Measurements from ENCODE around the gene CSTPP1.

Gene CSTPP1

DNA sequence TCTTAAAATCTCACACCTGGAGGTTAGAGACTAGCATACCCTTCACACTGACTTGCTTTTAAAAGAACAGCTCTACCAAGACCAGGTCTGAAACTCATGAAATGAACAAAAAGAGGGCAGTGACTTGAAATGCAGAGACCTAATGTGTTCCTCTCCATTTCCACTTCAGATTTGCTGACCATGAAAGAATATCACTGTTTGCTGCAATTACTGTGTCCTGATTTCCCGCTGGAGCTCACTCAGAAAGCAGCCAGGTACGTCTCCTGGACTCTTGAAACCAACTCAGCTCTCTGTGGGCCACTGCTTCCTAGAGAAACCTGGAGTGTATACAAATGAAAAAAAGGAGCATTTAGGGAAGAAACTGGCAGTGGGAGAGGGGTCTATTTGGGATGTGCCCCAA lies 200.9 kb downstream of the CSTPP1 start:
- Histone ChIP-seq H3K36me3 (ENCODE audit: control insufficient read depth in 1 of 2, insufficient read depth in 2 of 2, low read length in 2 of 2) (peaks cover 9 to 12% of the 10 kb centered on the region in 2 donors), H3K9me3 (ENCODE audit: control insufficient read depth in 1 of 2, low read length in 2 of 2) (no peaks in the 10 kb centered on the region), H3K4me1 (ENCODE audit: control insufficient read depth in 1 of 2, insufficient read depth in 2 of 2, low read length in 2 of 2) (no peaks in the 10 kb centered on the region), H3K27me3 (ENCODE audit: low read depth, low read length) (no peaks in the 10 kb centered on the region), H3K27ac (ENCODE audit: low read length) (no peak overlapping the region), H3K4me3 (ENCODE audit: low read depth in 1 of 2, low read length in 2 of 2) (no peak overlapping the region)

DNA sequence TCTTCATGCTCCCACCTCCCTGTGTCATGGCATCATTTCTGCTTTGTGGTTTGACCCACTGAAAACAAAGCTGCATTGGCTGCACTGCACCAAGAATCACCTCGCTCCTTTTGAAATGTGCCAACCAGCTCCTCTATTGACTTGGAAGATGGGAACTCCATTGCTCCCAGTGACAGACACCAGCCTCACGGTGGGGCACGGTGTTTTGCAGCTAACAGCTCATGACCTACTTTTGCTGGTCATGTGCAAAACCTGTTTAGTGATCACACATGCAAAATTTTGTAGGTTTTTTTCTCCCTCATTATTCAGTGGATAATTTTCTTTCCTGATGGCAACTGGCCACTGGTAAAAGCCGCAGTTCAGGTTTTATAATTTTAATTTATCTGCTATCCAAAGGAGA lies 203.3 kb downstream of the CSTPP1 start:
- Histone ChIP-seq H3K27ac (ENCODE audit: low read length) (no peak overlapping the region), H3K27me3 (ENCODE audit: low read depth, low read length) (no peaks in the 10 kb centered on the region), H3K4me1 (ENCODE audit: control insufficient read depth in 1 of 2, insufficient read depth in 2 of 2, low read length in 2 of 2) (peaks cover 0 to 11% of the 10 kb centered on the region in 2 donors), H3K4me3 (ENCODE audit: low read depth in 1 of 2, low read length in 2 of 2) (no peak overlapping the region), H3K9me3 (ENCODE audit: control insufficient read depth in 1 of 2, low read length in 2 of 2) (no peaks in the 10 kb centered on the region), H3K36me3 (ENCODE audit: control insufficient read depth in 1 of 2, insufficient read depth in 2 of 2, low read length in 2 of 2) (peaks cover 9 to 12% of the 10 kb centered on the region in 2 donors)

DNA sequence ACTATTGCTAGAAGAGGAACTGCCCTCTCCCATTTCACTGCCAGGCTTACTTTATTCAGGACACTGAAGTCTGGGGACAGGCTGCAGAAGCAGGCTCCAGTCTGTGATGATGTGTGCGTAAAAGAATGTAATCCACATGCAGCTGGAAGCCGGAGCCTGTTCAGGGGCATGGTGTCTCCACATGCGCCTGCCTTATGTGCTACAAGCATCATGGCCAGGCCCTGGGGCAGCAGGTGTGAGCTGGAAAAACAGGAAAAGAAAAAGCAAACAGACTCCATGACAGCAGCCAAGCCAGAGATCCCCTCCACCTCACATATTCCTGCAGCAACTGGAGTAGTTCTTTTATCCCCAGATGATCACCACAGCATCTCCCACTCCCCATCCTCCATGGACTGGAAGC lies 206.8 kb downstream of the CSTPP1 start:
- Histone ChIP-seq H3K4me3 (ENCODE audit: low read depth in 1 of 2, low read length in 2 of 2) (no peak overlapping the region), H3K27ac (ENCODE audit: low read length) (no peak overlapping the region), H3K9me3 (ENCODE audit: control insufficient read depth in 1 of 2, low read length in 2 of 2) (no peaks in the 10 kb centered on the region)

DNA sequence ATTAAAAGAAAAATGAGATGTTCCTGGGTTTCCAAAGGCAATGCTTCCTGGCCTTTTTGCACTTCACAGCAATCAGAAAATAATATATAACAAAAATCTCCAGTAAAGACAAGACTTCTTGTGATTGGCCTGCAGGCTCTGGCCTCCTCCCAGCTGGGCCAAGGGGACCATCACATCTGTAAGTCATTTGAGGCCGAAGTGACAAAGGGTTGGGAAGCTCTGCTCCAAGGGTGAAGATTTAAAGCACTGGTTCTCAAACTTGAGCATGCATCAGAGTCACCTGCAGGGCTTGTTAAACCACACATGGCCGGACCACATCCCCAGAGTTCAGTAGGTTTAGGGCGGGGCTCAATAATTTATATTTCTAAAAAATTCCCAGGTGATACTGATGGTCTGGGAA lies 208.0 kb downstream of the CSTPP1 start:
- Histone ChIP-seq H3K36me3 (ENCODE audit: control insufficient read depth in 1 of 2, insufficient read depth in 2 of 2, low read length in 2 of 2) (no peaks in the 10 kb centered on the region), H3K9me3 (ENCODE audit: control insufficient read depth in 1 of 2, low read length in 2 of 2) (no peaks in the 10 kb centered on the region), H3K27me3 (ENCODE audit: low read depth, low read length) (no peaks in the 10 kb centered on the region), H3K27ac (ENCODE audit: low read length) (no peak overlapping the region), H3K4me1 (ENCODE audit: control insufficient read depth in 1 of 2, insufficient read depth in 2 of 2, low read length in 2 of 2) (peaks cover 9 to 20% of the 10 kb centered on the region in 2 donors), H3K4me3 (ENCODE audit: low read depth in 1 of 2, low read length in 2 of 2) (no peak overlapping the region)

More for the DNA sequence above, 206.8 kb downstream of the CSTPP1 start:
- Histone ChIP-seq H3K27me3 (ENCODE audit: low read depth, low read length) (no peaks in the 10 kb centered on the region), H3K36me3 (ENCODE audit: control insufficient read depth in 1 of 2, insufficient read depth in 2 of 2, low read length in 2 of 2) (peaks cover 0 to under 1% of the 10 kb centered on the region in 2 donors), H3K4me1 (ENCODE audit: control insufficient read depth in 1 of 2, insufficient read depth in 2 of 2, low read length in 2 of 2) (peaks cover 0 to 11% of the 10 kb centered on the region in 2 donors)

DNA sequence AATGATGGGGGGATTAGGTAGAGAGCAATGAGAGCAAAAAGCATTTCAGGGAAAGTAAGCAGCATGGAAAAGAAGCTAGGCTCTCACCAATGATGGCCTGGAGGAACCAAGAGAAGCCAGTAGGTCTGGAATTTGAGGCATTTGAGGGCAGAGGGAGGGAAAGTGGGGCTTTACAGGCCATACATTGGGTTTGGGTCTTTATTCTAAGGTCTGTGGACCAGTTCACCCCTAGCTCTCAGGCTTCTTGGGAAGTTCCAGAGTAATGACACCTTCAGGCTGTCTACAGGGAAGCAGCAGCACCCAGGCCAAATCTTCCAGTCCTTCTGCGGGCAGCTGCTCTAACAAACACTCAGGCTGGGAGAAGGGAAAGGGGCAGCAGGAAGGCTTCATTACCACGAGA lies 210.7 kb downstream of the CSTPP1 start:
- Histone ChIP-seq H3K9me3 (ENCODE audit: control insufficient read depth in 1 of 2, low read length in 2 of 2) (no peaks in the 10 kb centered on the region), H3K36me3 (ENCODE audit: control insufficient read depth in 1 of 2, insufficient read depth in 2 of 2, low read length in 2 of 2) (no peaks in the 10 kb centered on the region), H3K4me1 (ENCODE audit: control insufficient read depth in 1 of 2, insufficient read depth in 2 of 2, low read length in 2 of 2) (peaks cover 11 to 20% of the 10 kb centered on the region in 2 donors), H3K27ac (ENCODE audit: low read length) (no peak overlapping the region), H3K4me3 (ENCODE audit: low read depth in 1 of 2, low read length in 2 of 2) (no peak overlapping the region), H3K27me3 (ENCODE audit: low read depth, low read length) (no peaks in the 10 kb centered on the region)

DNA sequence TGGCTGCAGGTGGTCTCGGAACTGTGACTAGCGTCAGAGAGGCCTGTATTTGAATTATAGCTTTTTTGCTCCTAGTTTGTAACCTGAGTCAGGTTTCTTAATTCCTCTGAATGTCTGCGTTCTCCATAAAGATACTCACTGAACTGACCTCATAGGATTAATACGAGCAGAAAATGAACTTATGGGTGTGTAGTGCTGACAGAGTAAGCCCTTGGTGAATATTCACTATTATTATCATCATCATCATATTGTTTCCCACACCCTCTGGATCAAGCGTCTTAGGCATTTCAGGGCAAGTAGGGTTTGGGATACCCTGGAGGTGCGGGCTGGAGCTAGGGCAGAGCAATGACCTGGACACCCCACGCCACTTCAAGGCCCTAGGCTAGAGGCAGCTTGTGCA lies 211.1 kb downstream of the CSTPP1 start:
- Histone ChIP-seq H3K4me3 (ENCODE audit: low read depth in 1 of 2, low read length in 2 of 2) (no peak overlapping the region), H3K9me3 (ENCODE audit: control insufficient read depth in 1 of 2, low read length in 2 of 2) (no peaks in the 10 kb centered on the region), H3K27ac (ENCODE audit: low read length) (no peak overlapping the region), H3K27me3 (ENCODE audit: low read depth, low read length) (no peaks in the 10 kb centered on the region), H3K4me1 (ENCODE audit: control insufficient read depth in 1 of 2, insufficient read depth in 2 of 2, low read length in 2 of 2) (peaks cover 11 to 21% of the 10 kb centered on the region in 2 donors), H3K36me3 (ENCODE audit: control insufficient read depth in 1 of 2, insufficient read depth in 2 of 2, low read length in 2 of 2) (no peaks in the 10 kb centered on the region)

DNA sequence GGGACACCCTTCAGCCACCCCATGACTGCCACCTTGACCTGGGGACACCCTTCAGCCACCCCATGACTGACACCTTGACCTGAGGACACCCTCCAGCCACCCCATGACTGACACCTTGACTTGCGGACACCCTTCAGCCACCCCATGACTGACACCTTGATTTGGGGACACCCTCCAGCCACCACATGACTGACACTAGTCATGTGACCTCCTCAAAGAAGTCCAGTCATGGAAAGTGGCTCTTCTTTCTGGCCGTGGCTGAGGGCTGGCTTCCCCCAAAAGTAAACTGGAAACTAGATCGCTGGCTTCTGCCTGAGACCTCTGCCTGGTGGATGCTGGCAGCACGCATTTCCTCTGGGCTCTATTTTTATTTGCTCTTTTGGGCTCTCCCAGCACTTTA lies 211.7 kb downstream of the CSTPP1 start:
- H3K9me3 ChIP-seq (ENCODE audit: control insufficient read depth in 1 of 2, low read length in 2 of 2), result no peaks in the 10 kb centered on the region
- H3K27me3 ChIP-seq (ENCODE audit: low read depth, low read length), result no peaks in the 10 kb centered on the region
- peaks cover 16 to 21% of the 10 kb centered on the region in 2 donors for H3K4me1 ChIP-seq (ENCODE audit: control insufficient read depth in 1 of 2, insufficient read depth in 2 of 2, low read length in 2 of 2)
- no peak overlapping the region for H3K4me3 ChIP-seq (ENCODE audit: low read depth in 1 of 2, low read length in 2 of 2)
- H3K36me3 ChIP-seq (ENCODE audit: control insufficient read depth in 1 of 2, insufficient read depth in 2 of 2, low read length in 2 of 2), result no peaks in the 10 kb centered on the region
- no peak overlapping the region for H3K27ac ChIP-seq (ENCODE audit: low read length)

DNA sequence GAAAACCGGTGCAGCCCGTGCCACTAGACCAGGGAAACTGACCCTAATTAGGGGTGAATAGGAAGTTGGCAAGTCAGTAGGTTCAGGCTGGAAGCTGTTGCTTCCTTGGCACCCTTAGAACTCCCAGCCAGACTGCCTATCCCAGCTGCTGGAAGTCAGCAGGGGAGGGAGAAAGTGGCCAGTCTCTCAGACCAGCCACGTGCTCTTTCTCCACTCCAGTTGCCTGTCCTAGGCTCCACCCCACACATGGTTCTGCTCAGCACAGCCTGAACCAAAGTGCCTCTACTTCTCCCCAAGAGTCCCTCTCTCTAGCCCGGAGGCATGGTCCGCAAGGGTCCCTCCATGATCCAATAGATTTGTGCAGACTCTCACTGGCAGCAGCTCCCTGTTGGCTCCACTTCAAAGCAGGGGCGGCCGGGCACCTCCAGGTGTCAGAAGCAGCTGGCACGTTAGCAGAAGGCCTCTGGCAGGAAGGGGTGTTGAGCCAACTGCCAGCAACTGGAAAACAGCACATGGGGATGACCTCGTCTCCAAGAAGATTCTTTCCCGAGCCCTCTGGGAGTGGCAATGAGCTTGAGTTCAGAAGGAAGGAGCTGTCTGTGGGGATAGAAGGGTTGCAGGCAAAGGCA lies 212.5 kb downstream of the CSTPP1 start:
- Histone ChIP-seq H3K36me3 (ENCODE audit: control insufficient read depth in 1 of 2, insufficient read depth in 2 of 2, low read length in 2 of 2) (no peaks in the 10 kb centered on the region), H3K27ac (ENCODE audit: low read length) (no peak overlapping the region), H3K4me1 (ENCODE audit: control insufficient read depth in 1 of 2, insufficient read depth in 2 of 2, low read length in 2 of 2) (peaks cover 16 to 19% of the 10 kb centered on the region in 2 donors), H3K9me3 (ENCODE audit: control insufficient read depth in 1 of 2, low read length in 2 of 2) (no peaks in the 10 kb centered on the region), H3K27me3 (ENCODE audit: low read depth, low read length) (no peaks in the 10 kb centered on the region), H3K4me3 (ENCODE audit: low read depth in 1 of 2, low read length in 2 of 2) (no peak overlapping the region)

DNA sequence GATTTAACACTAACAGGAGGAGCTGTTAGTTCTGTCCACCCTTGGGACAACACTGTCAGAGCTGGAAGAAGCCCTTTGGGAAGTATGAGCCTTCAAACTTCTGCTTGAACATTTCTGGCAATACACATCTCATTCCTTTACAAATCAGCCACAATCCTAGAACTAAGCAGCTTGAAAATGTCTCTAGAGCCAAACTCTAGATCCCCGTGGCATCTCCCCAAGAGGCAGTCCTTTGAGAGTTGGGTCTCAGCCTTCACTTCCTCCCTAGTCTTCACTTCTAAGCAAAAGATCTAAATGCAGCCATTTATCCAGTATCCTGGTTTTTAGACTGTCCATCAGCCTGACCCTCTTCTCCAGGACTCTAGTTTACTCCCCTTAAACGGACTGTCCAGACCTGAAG lies 213.2 kb downstream of the CSTPP1 start:
- Histone ChIP-seq H3K27me3 (ENCODE audit: low read depth, low read length) (no peaks in the 10 kb centered on the region), H3K36me3 (ENCODE audit: control insufficient read depth in 1 of 2, insufficient read depth in 2 of 2, low read length in 2 of 2) (no peaks in the 10 kb centered on the region), H3K4me1 (ENCODE audit: control insufficient read depth in 1 of 2, insufficient read depth in 2 of 2, low read length in 2 of 2) (peaks cover 16 to 19% of the 10 kb centered on the region in 2 donors), H3K4me3 (ENCODE audit: low read depth in 1 of 2, low read length in 2 of 2) (no peak overlapping the region), H3K9me3 (ENCODE audit: control insufficient read depth in 1 of 2, low read length in 2 of 2) (no peaks in the 10 kb centered on the region), H3K27ac (ENCODE audit: low read length) (no peak overlapping the region)

DNA sequence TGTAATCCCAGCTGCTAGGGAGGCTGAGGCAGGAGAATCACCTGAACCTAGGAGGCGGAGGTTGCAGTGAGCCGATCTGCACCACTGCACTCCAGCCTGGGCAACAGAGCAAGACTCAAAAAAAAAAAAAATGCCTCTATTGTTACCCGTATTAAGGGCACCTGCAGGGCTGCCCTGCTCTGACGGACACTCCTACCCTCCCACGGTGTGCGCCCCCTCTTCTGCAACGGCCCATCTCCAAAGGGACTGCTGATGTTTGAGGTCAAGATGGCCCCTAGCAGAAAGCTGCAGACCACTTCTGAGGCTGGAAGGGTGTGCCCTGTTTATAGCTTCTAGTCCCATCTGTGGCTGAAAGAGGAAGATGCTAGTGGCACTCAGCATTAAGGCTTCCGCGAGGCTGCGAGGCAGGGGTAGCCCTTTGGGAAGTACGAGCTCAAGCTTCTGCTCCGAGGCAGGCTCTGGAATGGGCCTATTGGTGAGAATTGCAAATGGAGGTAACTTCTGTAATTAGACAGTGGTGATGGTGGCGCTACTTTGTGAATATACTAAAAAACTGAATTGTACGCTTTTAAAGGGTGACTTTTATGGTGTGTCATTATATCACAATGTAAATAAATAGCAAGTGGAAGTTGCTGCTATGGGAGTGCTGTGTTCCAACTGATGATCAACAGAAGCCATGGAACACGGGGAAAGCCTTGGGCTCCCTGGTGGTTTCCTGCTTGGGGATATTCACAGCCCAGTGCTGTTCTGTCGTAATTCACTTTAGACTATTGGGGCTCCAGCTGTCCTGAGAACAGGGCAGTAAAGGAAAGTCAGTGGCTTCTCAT lies 215.8 kb downstream of the CSTPP1 start:
- no peaks in the 10 kb centered on the region for H3K9me3 ChIP-seq (ENCODE audit: control insufficient read depth in 1 of 2, low read length in 2 of 2)
- no peak overlapping the region for H3K4me3 ChIP-seq (ENCODE audit: low read depth in 1 of 2, low read length in 2 of 2)
- H3K27ac ChIP-seq (ENCODE audit: low read length), result no peak overlapping the region
- no peaks in the 10 kb centered on the region for H3K27me3 ChIP-seq (ENCODE audit: low read depth, low read length)
- H3K4me1 ChIP-seq (ENCODE audit: control insufficient read depth in 1 of 2, insufficient read depth in 2 of 2, low read length in 2 of 2), result peaks cover 16 to 19% of the 10 kb centered on the region in 2 donors
- H3K36me3 ChIP-seq (ENCODE audit: control insufficient read depth in 1 of 2, insufficient read depth in 2 of 2, low read length in 2 of 2), result peaks cover 0 to 5% of the 10 kb centered on the region in 2 donors

DNA sequence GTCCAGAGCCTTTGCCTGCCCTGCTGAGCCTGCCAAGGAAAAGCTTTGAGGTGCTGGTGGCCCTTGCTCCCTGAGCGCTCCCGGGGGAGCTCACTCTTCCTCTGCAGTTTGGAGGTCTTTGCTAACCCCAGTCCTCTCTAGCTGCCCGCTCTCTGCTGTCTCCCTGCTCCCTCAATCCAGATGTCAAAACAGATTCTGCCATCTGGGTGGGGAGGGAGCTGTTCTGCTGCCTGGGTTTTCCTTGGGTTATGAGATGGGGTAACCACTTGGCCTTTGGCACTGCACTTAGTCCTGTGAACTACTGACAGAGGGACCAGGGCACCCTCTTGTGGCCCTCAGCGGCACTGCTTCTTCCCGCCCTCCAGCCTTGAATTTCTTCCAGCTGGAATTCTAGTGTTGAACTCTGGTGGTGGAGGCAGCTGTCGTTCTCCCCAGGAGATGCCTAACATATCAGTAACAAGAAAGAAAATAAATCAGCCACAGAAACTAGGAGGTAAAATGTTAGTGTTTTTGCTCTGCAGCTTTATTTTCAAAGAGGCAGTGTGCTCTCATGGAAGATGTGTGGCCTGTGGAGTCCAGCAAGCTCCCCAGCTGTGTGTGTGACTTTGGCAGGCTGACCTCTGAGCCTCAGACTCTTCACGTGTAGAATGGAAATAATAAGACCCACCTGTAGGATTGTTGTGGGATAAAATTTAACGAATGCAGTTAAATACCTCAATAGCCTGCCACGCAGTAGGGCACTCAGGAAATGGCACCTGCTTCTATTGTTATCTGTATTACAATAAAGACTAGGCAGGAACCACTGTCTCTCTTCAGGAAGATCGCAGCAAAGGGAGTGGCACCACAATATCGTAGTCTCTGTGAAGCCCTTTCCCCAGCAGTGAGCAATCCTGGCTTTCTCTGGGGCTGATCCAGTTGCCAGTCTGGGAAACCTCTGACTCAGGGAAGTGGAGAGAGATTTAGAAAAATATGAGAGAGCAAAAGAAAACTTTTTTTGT lies 216.7 kb downstream of the CSTPP1 start:
- no peaks in the 10 kb centered on the region for H3K27me3 ChIP-seq (ENCODE audit: low read depth, low read length)
- peaks cover 16 to 19% of the 10 kb centered on the region in 2 donors for H3K4me1 ChIP-seq (ENCODE audit: control insufficient read depth in 1 of 2, insufficient read depth in 2 of 2, low read length in 2 of 2)
- no peak overlapping the region for H3K4me3 ChIP-seq (ENCODE audit: low read depth in 1 of 2, low read length in 2 of 2)
- H3K36me3 ChIP-seq (ENCODE audit: control insufficient read depth in 1 of 2, insufficient read depth in 2 of 2, low read length in 2 of 2), result peaks cover 5 to 7% of the 10 kb centered on the region in 2 donors
- no peaks in the 10 kb centered on the region for H3K9me3 ChIP-seq (ENCODE audit: control insufficient read depth in 1 of 2, low read length in 2 of 2)
- no peak overlapping the region for H3K27ac ChIP-seq (ENCODE audit: low read length)

Data from muscle layer of duodenum (tissue), 2 donors.